Nephron (organoid): ENCODE data around the gene ZSWIM6.

Experiments
- H3K27ac Mint-ChIP-seq, 3 experiments: 2 replicates each; pipeline ENCODE4 v1.8.0; 2020; ENCODE audit warnings: mixed read lengths in 3 of 3, mild to moderate bottlenecking in 2 of 3, moderate library complexity in 1 of 3
- H3K27me3 Mint-ChIP-seq: 2 replicates; pipeline ENCODE4 v1.8.0; 2021; ENCODE audit warnings: low read depth, mild to moderate bottlenecking, moderate library complexity, mixed read lengths
- H3K36me3 Mint-ChIP-seq: 2 replicates; pipeline ENCODE4 v1.8.0; 2020; ENCODE audit warnings: low read depth, mixed read lengths
- H3K4me1 Mint-ChIP-seq: 2 replicates; pipeline ENCODE4 v1.8.0; 2020; ENCODE audit warnings: mixed read lengths
- H3K4me3 Mint-ChIP-seq, 3 experiments: 2 replicates each; pipeline ENCODE4 v1.8.0; 2020; ENCODE audit warnings: mild to moderate bottlenecking in 3 of 3, mixed read lengths in 3 of 3, moderate library complexity in 2 of 3
- H3K9me3 Mint-ChIP-seq: 2 replicates; pipeline ENCODE4 v1.8.0; 2020; ENCODE audit warnings: mixed read lengths
- CTCF ChIP-seq, 3 experiments: fragments of 200-600 bp; sonication (generic); IDR thresholded peaks; one replicate each; pipeline ENCODE4 v1.5.0; 2021; ENCODE audit warnings: antibody characterized with exemption in 3 of 3; ENCODE audit not compliant: unreplicated experiment in 3 of 3

ZSWIM6 gene

GRCh38 chr5:61318376-61318775, 13.7 kb upstream of the ZSWIM6 start:
- H3K4me1 Mint-ChIP-seq: peaks cover 29% of the 10 kb centered on the region
- TF ChIP-seq CTCF (IDR thresholded peaks at IDR 0.05; ENCODE audit: unreplicated experiment in 3 of 3): no peak
- no peak overlapping the region for H3K4me3 Mint-ChIP-seq
- H3K9me3 Mint-ChIP-seq: no peaks in the 10 kb centered on the region
- H3K27me3 Mint-ChIP-seq: peaks cover 4% of the 10 kb centered on the region
- H3K36me3 Mint-ChIP-seq: no peaks in the 10 kb centered on the region
- H3K27ac Mint-ChIP-seq: peak overlapping the region in 2 of 3 experiments; percentile 97 to 98

DNA sequence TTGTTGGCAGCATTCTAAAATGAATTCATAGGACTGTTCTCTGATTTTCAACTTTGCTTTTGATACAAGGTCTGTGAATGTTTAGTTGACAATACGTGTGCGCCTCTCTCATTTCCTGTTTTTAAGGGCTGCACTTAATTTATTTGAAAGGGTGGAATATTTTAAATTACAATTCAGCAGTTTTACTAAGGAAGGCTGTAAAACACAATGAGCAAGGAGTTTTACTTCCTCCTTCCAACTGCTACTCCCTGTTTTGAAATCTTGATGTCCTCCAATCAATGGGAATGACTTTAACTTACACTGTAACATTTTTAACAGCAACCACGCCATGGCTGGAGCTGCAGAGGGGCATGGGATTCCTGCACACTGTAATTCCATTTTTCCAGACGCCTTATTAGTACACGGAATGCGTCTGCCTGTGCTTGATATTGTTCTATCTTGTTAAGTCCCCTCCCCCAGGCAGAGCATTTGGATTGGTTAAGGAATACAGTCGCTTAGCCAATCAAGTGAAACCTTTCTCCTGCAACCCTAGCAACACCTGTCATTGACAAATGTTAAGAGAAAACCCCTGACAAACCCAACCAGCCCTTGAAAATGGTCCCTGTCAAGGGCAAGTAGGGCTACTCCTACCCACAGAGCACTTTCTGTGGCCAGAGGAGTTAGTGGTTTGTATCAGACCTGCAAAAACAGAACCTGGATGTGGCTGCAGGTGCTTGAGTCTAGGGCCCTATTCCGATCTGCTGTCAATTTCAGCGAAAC, 12.5 kb upstream of the ZSWIM6 start:
- no peaks in the 10 kb centered on the region for H3K36me3 Mint-ChIP-seq
- peak overlapping the region; percentile 96 to 98 (median 97) for H3K27ac Mint-ChIP-seq
- no peaks in the 10 kb centered on the region for H3K27me3 Mint-ChIP-seq
- H3K4me3 Mint-ChIP-seq: peak overlapping the region; percentile 60 to 75 (median 74)
- H3K4me1 Mint-ChIP-seq: peaks cover 22% of the 10 kb centered on the region
- no peak for TF ChIP-seq CTCF (IDR thresholded peaks at IDR 0.05; ENCODE audit: unreplicated experiment in 3 of 3)
- H3K9me3 Mint-ChIP-seq: no peaks in the 10 kb centered on the region

GRCh38 chr5:61320860-61321259, 11.2 kb upstream of the ZSWIM6 start:
- Mint-ChIP-seq H3K9me3 (no peaks in the 10 kb centered on the region), H3K27ac (peak overlapping the region in 1 of 3 experiments; percentile 7), H3K4me3 (no peak overlapping the region), H3K36me3 (no peaks in the 10 kb centered on the region), H3K4me1 (peaks cover 15% of the 10 kb centered on the region), H3K27me3 (no peaks in the 10 kb centered on the region)
- no peak for TF ChIP-seq CTCF (IDR thresholded peaks at IDR 0.05; ENCODE audit: unreplicated experiment in 3 of 3)

- peak overlapping the region in 2 of 3 experiments; percentile 7 to 27 for H3K27ac Mint-ChIP-seq
- no peak overlapping the region for H3K4me3 Mint-ChIP-seq
- TF ChIP-seq CTCF (IDR thresholded peaks at IDR 0.05; ENCODE audit: unreplicated experiment in 3 of 3): no peak
- no peaks in the 10 kb centered on the region for H3K36me3 Mint-ChIP-seq
- H3K4me1 Mint-ChIP-seq: peaks cover 15% of the 10 kb centered on the region
- H3K9me3 Mint-ChIP-seq: no peaks in the 10 kb centered on the region
- no peaks in the 10 kb centered on the region for H3K27me3 Mint-ChIP-seq
Observed at GRCh38 chr5:61321669-61322068, 10.4 kb upstream of the ZSWIM6 start.

- TF ChIP-seq CTCF (IDR thresholded peaks at IDR 0.05; ENCODE audit: unreplicated experiment in 3 of 3): no peak
- Mint-ChIP-seq H3K4me1 (peaks cover 15% of the 10 kb centered on the region), H3K27ac (peak overlapping the region in 1 of 3 experiments; percentile 56), H3K9me3 (no peaks in the 10 kb centered on the region), H3K27me3 (peaks cover 3% of the 10 kb centered on the region), H3K36me3 (no peaks in the 10 kb centered on the region), H3K4me3 (no peak overlapping the region)
Observed at GRCh38 chr5:61322738-61323725, 9.0 kb upstream of the ZSWIM6 start.
